ENCODE measurements around the gene TACC2. TPM values are rescaled to one million over a fixed set of nuclear protein-coding genes. Genes with fewer than 3 reads are reported as not detected.

TACC2 gene
- total RNA-seq, 1 donor from 2014 or later: 400 TPM

DNA sequence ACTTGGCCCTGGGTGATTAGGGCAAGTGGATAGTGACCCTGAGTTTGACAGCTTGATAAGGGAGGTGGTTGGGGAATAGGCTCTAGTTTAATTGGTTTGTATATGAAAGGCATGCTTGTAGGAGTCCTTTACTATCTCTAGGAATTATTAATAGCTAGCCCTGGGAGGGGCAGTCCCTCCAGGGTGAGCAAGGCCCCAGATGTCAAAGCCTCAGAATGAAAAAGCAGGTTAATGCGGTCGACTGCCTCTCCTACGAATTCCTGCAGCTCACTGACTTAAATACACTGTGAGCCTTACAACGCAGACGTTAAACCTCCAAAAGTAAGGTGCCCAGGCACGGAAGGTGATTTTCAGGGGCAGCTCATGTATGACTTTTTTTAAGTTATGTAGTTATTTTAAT, 276.9 kb downstream of the TACC2 start:
- no peak for DNase-seq
- Histone ChIP-seq H3K9me3 (replicated peaks) (peaks cover 22% of the 10 kb centered on the region), H3K36me3 (peaks cover 42% of the 10 kb centered on the region), H3K27me3 (ENCODE audit: low read depth) (no peaks in the 10 kb centered on the region), H3K27ac (replicated peaks) (peak overlapping the region; percentile 65), H3K4me3 (no peak overlapping the region), H3K4me1 (peaks cover 49% of the 10 kb centered on the region)
- intact Hi-C loops (cut with micrococcal nuclease): no loop called here
- TF ChIP-seq, protein P1, sequence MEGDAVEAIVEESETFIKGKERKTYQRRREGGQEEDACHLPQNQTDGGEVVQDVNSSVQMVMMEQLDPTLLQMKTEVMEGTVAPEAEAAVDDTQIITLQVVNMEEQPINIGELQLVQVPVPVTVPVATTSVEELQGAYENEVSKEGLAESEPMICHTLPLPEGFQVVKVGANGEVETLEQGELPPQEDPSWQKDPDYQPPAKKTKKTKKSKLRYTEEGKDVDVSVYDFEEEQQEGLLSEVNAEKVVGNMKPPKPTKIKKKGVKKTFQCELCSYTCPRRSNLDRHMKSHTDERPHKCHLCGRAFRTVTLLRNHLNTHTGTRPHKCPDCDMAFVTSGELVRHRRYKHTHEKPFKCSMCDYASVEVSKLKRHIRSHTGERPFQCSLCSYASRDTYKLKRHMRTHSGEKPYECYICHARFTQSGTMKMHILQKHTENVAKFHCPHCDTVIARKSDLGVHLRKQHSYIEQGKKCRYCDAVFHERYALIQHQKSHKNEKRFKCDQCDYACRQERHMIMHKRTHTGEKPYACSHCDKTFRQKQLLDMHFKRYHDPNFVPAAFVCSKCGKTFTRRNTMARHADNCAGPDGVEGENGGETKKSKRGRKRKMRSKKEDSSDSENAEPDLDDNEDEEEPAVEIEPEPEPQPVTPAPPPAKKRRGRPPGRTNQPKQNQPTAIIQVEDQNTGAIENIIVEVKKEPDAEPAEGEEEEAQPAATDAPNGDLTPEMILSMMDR (IDR thresholded peaks at IDR 0.05; ENCODE audit: borderline replicate concordance): no peak

DNA sequence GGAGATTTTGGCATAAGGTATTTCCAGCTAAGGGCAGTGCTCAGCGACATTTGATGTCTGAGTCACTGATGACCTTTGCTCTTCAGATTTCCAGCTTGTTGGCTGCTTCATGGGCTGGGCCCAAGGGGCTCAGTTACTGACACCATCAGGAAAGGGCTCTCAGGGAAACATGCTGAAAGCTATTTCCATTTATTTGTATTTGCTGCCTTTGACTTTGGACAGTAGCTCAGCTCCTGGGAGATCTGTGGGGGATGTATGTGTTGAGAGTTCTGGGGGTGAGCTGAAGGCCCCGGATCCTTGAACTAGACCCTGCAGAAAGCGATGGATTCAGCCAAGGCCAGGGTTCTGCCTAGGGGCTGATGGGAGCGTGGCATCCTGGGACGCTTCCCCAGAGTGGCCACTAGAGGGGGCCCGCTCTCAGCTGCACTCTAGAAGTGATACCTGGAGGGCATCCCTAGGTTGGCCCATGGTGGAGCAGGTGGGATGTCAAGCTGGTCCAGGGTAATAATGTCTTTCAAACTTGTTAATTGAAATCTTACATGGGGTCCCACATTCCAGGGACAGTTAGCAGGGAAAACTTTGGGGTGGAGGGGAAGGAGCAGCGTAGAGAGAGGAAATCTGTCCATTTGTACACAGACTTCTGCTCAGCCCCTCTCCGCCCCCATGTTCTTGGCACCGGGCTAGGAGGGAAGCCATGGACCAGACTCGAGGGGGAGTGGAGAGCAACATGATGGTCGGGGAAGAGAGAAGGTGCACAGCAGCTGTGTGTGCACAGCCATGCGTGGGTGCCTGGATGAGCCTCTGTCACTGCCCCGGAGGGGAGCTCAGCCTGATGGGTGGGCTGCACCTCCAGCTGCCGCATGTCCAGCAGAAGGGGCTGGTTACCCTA, 279.1 kb downstream of the TACC2 start:
- DNase-seq: peak; percentile 43
- Histone ChIP-seq H3K4me1 (peaks cover 49% of the 10 kb centered on the region), H3K9me3 (replicated peaks) (peaks cover 3% of the 10 kb centered on the region), H3K27ac (replicated peaks) (peak overlapping the region; percentile 16), H3K4me3 (no peak overlapping the region), H3K27me3 (ENCODE audit: low read depth) (no peaks in the 10 kb centered on the region), H3K36me3 (peaks cover 32% of the 10 kb centered on the region)
- TF ChIP-seq, protein P1 (IDR thresholded peaks at IDR 0.05; ENCODE audit: borderline replicate concordance): peak; percentile 98
- intact Hi-C loops (cut with micrococcal nuclease): no loop called here

DNA sequence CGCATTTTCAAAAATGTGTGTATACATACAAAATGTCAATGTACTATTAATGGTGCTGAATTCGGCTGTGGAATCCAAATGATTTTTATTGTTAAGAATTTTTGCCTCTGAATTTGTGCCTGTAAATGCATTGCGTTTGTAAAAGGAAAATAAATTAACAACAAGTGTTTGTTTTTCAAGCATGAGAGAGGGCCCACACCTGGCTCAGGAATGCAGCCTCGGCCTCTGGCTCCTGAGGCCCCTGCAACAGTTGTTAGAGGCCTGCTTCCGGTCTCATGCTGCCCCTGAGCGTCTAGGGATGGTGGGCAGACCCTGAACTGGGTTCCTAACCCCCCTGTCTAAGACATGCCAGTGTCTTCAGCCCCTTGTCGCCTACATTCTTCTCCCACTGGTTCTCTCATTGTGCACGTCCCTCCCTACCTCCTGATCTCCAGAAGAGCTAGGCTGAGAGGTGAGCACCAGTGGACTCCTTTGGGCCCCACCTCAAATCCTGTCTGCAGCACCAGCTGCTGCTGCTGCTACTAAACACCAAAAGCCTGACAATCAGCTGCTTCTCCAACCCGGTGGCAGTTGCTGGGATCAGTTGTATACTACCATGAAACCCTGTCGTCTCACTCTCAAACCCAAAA, 280.2 kb downstream of the TACC2 start:
- peaks cover 30% of the 10 kb centered on the region for H3K36me3 ChIP-seq
- H3K9me3 ChIP-seq (replicated peaks): no peaks in the 10 kb centered on the region
- H3K27ac ChIP-seq (replicated peaks): no peak overlapping the region
- peaks cover 38% of the 10 kb centered on the region for H3K4me1 ChIP-seq
- TF ChIP-seq, protein P1 (IDR thresholded peaks at IDR 0.05; ENCODE audit: borderline replicate concordance): no peak
- intact Hi-C loops (cut with micrococcal nuclease): no loop called here
- no peak for DNase-seq
- no peaks in the 10 kb centered on the region for H3K27me3 ChIP-seq (ENCODE audit: low read depth)
- no peak overlapping the region for H3K4me3 ChIP-seq

DNA sequence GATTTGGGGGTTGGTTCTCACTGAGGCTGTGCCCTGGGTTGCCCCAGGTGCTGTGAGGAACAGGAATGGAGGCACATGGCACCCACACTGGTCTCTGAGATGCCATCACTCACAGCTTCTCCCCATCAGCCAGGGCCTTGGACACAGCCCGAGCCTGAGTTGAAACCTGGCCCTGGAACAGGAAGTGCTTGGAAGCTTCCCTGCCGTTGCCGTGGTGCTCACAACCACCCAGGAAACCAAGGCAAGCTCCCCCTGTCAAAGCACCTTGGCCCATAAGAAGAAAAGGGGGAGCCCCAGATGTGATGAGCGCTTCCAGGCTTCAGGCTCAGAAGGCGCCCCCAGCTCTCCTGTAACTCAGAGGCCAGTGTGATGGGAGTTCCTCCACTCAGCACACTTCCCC, 282.1 kb downstream of the TACC2 start, which contains the start of gene BTBD16:
BTBD16 (plus strand) TSS at position 221 of the 400 bp plus-strand sequence. CDS start 3,786 bp downstream, outside the sequence.
- H3K36me3 ChIP-seq: peaks cover 30% of the 10 kb centered on the region
- intact Hi-C loops (cut with micrococcal nuclease): no loop called here
- TF ChIP-seq, protein P1 (IDR thresholded peaks at IDR 0.05; ENCODE audit: borderline replicate concordance): no peak
- no peaks in the 10 kb centered on the region for H3K27me3 ChIP-seq (ENCODE audit: low read depth)
- no peaks in the 10 kb centered on the region for H3K9me3 ChIP-seq (replicated peaks)
- peaks cover 19% of the 10 kb centered on the region for H3K4me1 ChIP-seq
- no peak within 1 kb of the TSS for H3K27ac ChIP-seq (replicated peaks)
- DNase-seq: no peak
- no peak within 1 kb of the TSS for H3K4me3 ChIP-seq

DNA sequence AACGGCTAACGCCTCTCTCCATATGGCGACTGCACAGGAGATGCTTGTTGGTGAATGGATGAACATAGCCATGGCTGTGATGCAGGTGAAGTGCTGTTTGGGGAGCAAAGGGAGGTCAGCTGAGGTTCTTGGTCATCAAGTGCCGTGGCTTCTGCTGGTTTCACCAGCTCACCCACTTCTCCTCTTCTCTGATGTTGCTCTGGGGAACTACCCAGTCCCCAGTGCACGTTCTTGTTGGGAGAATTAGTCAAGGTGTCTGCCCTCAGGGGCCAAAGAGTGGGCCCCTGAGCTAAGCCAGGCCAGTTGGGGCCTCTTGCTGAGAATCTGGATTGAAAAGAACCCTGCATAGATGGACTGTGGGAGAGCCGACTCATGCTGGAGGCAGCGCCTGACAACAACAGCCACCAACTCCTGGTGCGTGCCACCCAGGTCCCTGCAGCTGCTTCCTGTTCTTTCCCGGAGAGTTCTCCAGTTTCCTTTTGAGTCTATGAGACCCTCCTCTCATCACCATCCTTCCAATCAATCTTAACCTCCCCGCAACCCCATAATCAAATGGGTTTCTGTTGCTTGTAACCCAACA, 285.1 kb downstream of the TACC2 start:
- H3K4me1 ChIP-seq: no peaks in the 10 kb centered on the region
- intact Hi-C loops (cut with micrococcal nuclease): no loop called here

More for the DNA sequence above, 285.1 kb downstream of the TACC2 start:
- H3K27me3 ChIP-seq (ENCODE audit: low read depth): no peaks in the 10 kb centered on the region
- peaks cover 11% of the 10 kb centered on the region for H3K36me3 ChIP-seq
- H3K9me3 ChIP-seq (replicated peaks): no peaks in the 10 kb centered on the region
- DNase-seq: no peak
- no peak overlapping the region for H3K27ac ChIP-seq (replicated peaks)
- no peak overlapping the region for H3K4me3 ChIP-seq
- TF ChIP-seq, protein P1 (IDR thresholded peaks at IDR 0.05; ENCODE audit: borderline replicate concordance): no peak
